Measurements from ENCODE around the gene MAMLD1. TPM values are rescaled to one million over a fixed set of nuclear protein-coding genes. Genes with fewer than 3 reads are reported as not detected.
"Not testable (repeated sequence)": the region's sequence is repeated elsewhere in the genome, so short reads cannot be mapped to it uniquely, and the experiment has no call there.

MAMLD1 gene
- polyA plus RNA-seq (ENCODE audit: insufficient read length in 3 of 3) = 1 to 10 TPM; 5.2 to 5.9 (median 5.8) TPM

- no peak for DNase-seq (ENCODE audit: low read depth in 3 of 3, low spot score in 2 of 3)
These were observed at the start of gene MAMLD1 for GRCh38 chrX:150362599-150363481. Gene MAMLD1, plus strand, starts transcription at chrX:150363317. Its CDS starts 82,200 bp downstream, at chrX:150445517.

GRCh38 chrX:150313514-150313913, 49.6 kb upstream of the MAMLD1 start:
- DNase-seq (ENCODE audit: low read depth in 3 of 3, low spot score in 2 of 3) = no peak

- no peak for DNase-seq (ENCODE audit: low read depth in 3 of 3, low spot score in 2 of 3)
These were observed 48.9 kb upstream of the MAMLD1 start for GRCh38 chrX:150314186-150314585.

GRCh38 chrX:150316564-150316963, 46.6 kb upstream of the MAMLD1 start:
- DNase-seq (ENCODE audit: low read depth in 3 of 3, low spot score in 2 of 3) = no peak

GRCh38 chrX:150323020-150323419, 40.1 kb upstream of the MAMLD1 start:
- no peak for DNase-seq (ENCODE audit: low read depth in 3 of 3, low spot score in 2 of 3)

- no peak for DNase-seq (ENCODE audit: low read depth in 3 of 3, low spot score in 2 of 3)
These were observed 38.9 kb upstream of the MAMLD1 start for GRCh38 chrX:150324035-150324728.

GRCh38 chrX:150324919-150325318, 38.2 kb upstream of the MAMLD1 start:
- DNase-seq (ENCODE audit: low read depth in 3 of 3, low spot score in 2 of 3) = no peak

- no peak for DNase-seq (ENCODE audit: low read depth in 3 of 3, low spot score in 2 of 3)
These were observed 36.4 kb upstream of the MAMLD1 start for GRCh38 chrX:150326541-150327247.

GRCh38 chrX:150329282-150329681, 33.8 kb upstream of the MAMLD1 start:
- DNase-seq (ENCODE audit: low read depth in 3 of 3, low spot score in 2 of 3) = no peak

- no peak for DNase-seq (ENCODE audit: low read depth in 3 of 3, low spot score in 2 of 3)
These were observed 33.2 kb upstream of the MAMLD1 start for GRCh38 chrX:150329868-150330267.

GRCh38 chrX:150332023-150332422, 31.1 kb upstream of the MAMLD1 start:
- no peak for DNase-seq (ENCODE audit: low read depth in 3 of 3, low spot score in 2 of 3)

GRCh38 chrX:150334100-150334499, 29.0 kb upstream of the MAMLD1 start:
- no peak for DNase-seq (ENCODE audit: low read depth in 3 of 3, low spot score in 2 of 3)

- DNase-seq (ENCODE audit: low read depth in 3 of 3, low spot score in 2 of 3) = no peak
These were observed 28.1 kb upstream of the MAMLD1 start for GRCh38 chrX:150334981-150335380.

GRCh38 chrX:150337026-150337425, 26.1 kb upstream of the MAMLD1 start:
- DNase-seq (ENCODE audit: low read depth in 3 of 3, low spot score in 2 of 3) = no peak

- DNase-seq (ENCODE audit: low read depth in 3 of 3, low spot score in 2 of 3) = no peak
These were observed 25.6 kb upstream of the MAMLD1 start for GRCh38 chrX:150337536-150337935.

GRCh38 chrX:150338615-150339014, 24.5 kb upstream of the MAMLD1 start:
- no peak for DNase-seq (ENCODE audit: low read depth in 3 of 3, low spot score in 2 of 3)

GRCh38 chrX:150339736-150340135, 23.4 kb upstream of the MAMLD1 start:
- no peak for DNase-seq (ENCODE audit: low read depth in 3 of 3, low spot score in 2 of 3)

- DNase-seq (ENCODE audit: low read depth in 3 of 3, low spot score in 2 of 3) = not testable (repeated sequence)
These were observed 22.8 kb upstream of the MAMLD1 start for GRCh38 chrX:150340326-150340725.

GRCh38 chrX:150347471-150347870, 15.6 kb upstream of the MAMLD1 start:
- no peak for DNase-seq (ENCODE audit: low read depth in 3 of 3, low spot score in 2 of 3)

- DNase-seq (ENCODE audit: low read depth in 3 of 3, low spot score in 2 of 3) = no peak
These were observed 14.8 kb upstream of the MAMLD1 start for GRCh38 chrX:150348365-150348764.

- DNase-seq (ENCODE audit: low read depth in 3 of 3, low spot score in 2 of 3) = no peak
These were observed 11.0 kb upstream of the MAMLD1 start for GRCh38 chrX:150352114-150352513.

Measured in right renal cortex interstitium (tissue), 3 donors.